Measurements from ENCODE around the gene WNK1. TPM values are rescaled to one million over a fixed set of nuclear protein-coding genes. Genes with fewer than 3 reads are reported as not detected.

The WNK1 gene
- polyA plus RNA-seq, 1 donor from 2014 or later, result 25.9 TPM

DNA sequence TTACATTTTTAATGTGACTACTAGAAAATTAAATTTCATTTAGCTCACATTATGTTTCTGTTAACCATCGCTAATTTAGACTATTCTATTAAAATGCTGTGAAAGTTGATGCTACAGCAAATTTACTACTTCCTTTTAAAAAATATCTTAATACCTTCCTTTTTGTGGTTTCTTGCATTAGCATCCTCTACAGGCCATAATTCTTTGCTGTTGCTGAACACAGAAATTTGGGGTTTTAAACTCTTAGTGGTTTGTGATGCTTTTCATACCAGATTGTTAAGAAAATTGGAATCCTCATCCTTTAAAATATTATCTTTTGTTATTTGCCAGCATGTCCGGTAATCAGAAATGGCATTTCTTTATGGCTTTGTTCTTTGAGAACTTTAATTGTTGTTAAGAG lies 18.1 kb downstream of the WNK1 start:
- no peak overlapping the region for H3K4me3 ChIP-seq (ENCODE audit: low read length)
- H3K9me2 ChIP-seq (ENCODE audit: insufficient read depth, low read length), result no peaks in the 10 kb centered on the region
- H3K4me2 ChIP-seq (ENCODE audit: low read length), result no peak overlapping the region
- no peaks in the 10 kb centered on the region for H3K36me3 ChIP-seq (ENCODE audit: insufficient read depth, low read length)
- no peaks in the 10 kb centered on the region for H3K27me3 ChIP-seq (ENCODE audit: insufficient read depth, low read depth, low read length)
- no peak overlapping the region for H2AFZ ChIP-seq (ENCODE audit: low read depth, low read length)
- H3K79me2 ChIP-seq (replicated peaks; ENCODE audit: insufficient read depth, low read length), result peaks cover 64% of the 10 kb centered on the region
- TF ChIP-seq SMC3 (conservative IDR thresholded peaks at IDR 0.05; ENCODE audit: poor library complexity), result no peak
- TF ChIP-seq MXI1 (conservative IDR thresholded peaks at IDR 0.05; ENCODE audit: poor library complexity, severe bottlenecking), result no peak
- H3K9ac ChIP-seq (ENCODE audit: low read length), result no peak overlapping the region
- no peak overlapping the region for H3K27ac ChIP-seq (ENCODE audit: low read length)
- H3F3A ChIP-seq (ENCODE audit: insufficient read depth, low read length, poor library complexity, severe bottlenecking), result no peaks in the 10 kb centered on the region
- no peaks in the 10 kb centered on the region for H4K20me1 ChIP-seq (ENCODE audit: insufficient read depth)
- no peaks in the 10 kb centered on the region for H3K9me3 ChIP-seq (ENCODE audit: low read length)

DNA sequence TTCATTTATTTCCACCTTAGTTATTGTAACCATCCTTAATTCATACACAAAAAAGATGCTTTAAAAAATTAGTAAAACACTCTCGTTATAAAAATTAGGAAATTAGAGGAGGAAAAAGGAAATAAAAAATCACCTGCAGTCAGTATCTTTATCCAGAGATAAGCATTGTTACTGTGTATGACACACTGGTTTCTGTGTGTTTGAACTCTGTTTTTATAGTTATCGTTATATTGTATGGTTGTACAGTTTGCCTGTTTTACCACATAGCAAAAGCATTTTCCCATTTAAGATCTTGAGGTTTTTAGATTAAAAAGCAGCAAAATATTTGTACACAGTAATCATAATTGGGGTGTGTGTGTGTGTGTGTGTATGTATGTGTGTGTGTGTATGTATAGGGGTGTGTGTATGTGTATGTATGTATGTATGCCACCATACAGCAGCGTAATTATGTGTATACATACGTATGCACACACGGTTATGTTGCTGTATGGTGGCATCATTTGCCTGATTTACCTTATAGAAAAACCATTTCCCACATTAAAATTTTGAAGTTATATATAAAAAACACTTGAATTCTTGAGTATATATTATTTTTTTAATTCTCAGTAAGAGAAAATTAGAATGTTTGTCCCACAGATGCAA lies 19.8 kb downstream of the WNK1 start:
- Histone ChIP-seq H3K4me2 (ENCODE audit: low read length) (no peak overlapping the region), H3K36me3 (ENCODE audit: insufficient read depth, low read length) (no peaks in the 10 kb centered on the region), H3K4me3 (ENCODE audit: low read length) (no peak overlapping the region), H3F3A (ENCODE audit: insufficient read depth, low read length, poor library complexity, severe bottlenecking) (no peaks in the 10 kb centered on the region), H3K9ac (ENCODE audit: low read length) (no peak overlapping the region), H4K20me1 (ENCODE audit: insufficient read depth) (no peaks in the 10 kb centered on the region), H3K9me3 (ENCODE audit: low read length) (no peaks in the 10 kb centered on the region), H2AFZ (ENCODE audit: low read depth, low read length) (no peak overlapping the region), H3K9me2 (ENCODE audit: insufficient read depth, low read length) (no peaks in the 10 kb centered on the region), H3K27ac (ENCODE audit: low read length) (no peak overlapping the region), H3K27me3 (ENCODE audit: insufficient read depth, low read depth, low read length) (no peaks in the 10 kb centered on the region), H3K79me2 (replicated peaks; ENCODE audit: insufficient read depth, low read length) (peaks cover 70% of the 10 kb centered on the region)
- TF ChIP-seq SMC3 (conservative IDR thresholded peaks at IDR 0.05; ENCODE audit: poor library complexity) (no peak), MXI1 (conservative IDR thresholded peaks at IDR 0.05; ENCODE audit: poor library complexity, severe bottlenecking) (no peak), EZH2 (IDR thresholded peaks at IDR 0.05; ENCODE audit: borderline replicate concordance, insufficient read depth, low read length, poor library complexity, severe bottlenecking) (no peak), TAF1 (IDR thresholded peaks at IDR 0.05; ENCODE audit: low read depth) (no peak), EP300 (conservative IDR thresholded peaks at IDR 0.05; ENCODE audit: poor library complexity, severe bottlenecking) (no peak), POLR2AphosphoS5 (IDR thresholded peaks at IDR 0.05) (no peak), RAD21 (conservative IDR thresholded peaks at IDR 0.05) (no peak)
- TF ChIP-seq, protein P1, sequence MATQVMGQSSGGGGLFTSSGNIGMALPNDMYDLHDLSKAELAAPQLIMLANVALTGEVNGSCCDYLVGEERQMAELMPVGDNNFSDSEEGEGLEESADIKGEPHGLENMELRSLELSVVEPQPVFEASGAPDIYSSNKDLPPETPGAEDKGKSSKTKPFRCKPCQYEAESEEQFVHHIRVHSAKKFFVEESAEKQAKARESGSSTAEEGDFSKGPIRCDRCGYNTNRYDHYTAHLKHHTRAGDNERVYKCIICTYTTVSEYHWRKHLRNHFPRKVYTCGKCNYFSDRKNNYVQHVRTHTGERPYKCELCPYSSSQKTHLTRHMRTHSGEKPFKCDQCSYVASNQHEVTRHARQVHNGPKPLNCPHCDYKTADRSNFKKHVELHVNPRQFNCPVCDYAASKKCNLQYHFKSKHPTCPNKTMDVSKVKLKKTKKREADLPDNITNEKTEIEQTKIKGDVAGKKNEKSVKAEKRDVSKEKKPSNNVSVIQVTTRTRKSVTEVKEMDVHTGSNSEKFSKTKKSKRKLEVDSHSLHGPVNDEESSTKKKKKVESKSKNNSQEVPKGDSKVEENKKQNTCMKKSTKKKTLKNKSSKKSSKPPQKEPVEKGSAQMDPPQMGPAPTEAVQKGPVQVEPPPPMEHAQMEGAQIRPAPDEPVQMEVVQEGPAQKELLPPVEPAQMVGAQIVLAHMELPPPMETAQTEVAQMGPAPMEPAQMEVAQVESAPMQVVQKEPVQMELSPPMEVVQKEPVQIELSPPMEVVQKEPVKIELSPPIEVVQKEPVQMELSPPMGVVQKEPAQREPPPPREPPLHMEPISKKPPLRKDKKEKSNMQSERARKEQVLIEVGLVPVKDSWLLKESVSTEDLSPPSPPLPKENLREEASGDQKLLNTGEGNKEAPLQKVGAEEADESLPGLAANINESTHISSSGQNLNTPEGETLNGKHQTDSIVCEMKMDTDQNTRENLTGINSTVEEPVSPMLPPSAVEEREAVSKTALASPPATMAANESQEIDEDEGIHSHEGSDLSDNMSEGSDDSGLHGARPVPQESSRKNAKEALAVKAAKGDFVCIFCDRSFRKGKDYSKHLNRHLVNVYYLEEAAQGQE (IDR thresholded peaks at IDR 0.05; ENCODE audit: borderline replicate concordance), result no peak

DNA sequence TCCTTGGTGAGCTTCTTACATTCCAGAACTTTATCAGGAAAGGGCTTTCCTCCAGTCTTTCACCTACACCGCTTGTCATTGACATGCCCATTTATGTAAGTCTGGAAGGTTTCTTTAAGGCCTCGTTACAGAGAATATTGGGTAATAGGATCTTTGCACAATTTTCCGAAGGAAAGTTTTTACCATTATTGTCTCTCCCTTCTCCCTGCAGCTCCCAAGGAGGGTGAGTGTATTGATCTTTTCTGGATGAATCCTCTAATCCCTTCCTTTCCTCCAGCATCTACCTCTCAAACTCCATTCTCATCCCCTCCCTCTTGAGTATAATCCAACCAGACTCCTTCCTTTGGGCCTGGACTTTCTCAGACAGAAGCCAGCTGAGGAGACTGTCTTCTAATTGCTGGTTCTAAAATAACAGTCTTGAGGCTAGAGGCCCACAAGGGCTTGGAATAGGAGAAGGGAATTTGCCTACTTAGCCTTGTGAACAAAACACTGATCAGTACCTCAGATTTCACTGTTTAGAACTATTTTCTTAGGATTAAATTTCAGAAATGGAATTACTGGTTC lies 21.8 kb downstream of the WNK1 start:
- no peak overlapping the region for H2AFZ ChIP-seq (ENCODE audit: low read depth, low read length)
- no peak overlapping the region for H3K4me2 ChIP-seq (ENCODE audit: low read length)
- H3K27ac ChIP-seq (ENCODE audit: low read length), result no peak overlapping the region
- H3K4me3 ChIP-seq (ENCODE audit: low read length), result no peak overlapping the region
- TF ChIP-seq EZH2 (IDR thresholded peaks at IDR 0.05; ENCODE audit: borderline replicate concordance, insufficient read depth, low read length, poor library complexity, severe bottlenecking) (no peak), RAD21 (conservative IDR thresholded peaks at IDR 0.05) (no peak), EP300 (conservative IDR thresholded peaks at IDR 0.05; ENCODE audit: poor library complexity, severe bottlenecking) (no peak), MXI1 (conservative IDR thresholded peaks at IDR 0.05; ENCODE audit: poor library complexity, severe bottlenecking) (no peak), TAF1 (IDR thresholded peaks at IDR 0.05; ENCODE audit: low read depth) (no peak), POLR2AphosphoS5 (IDR thresholded peaks at IDR 0.05) (no peak), SMC3 (conservative IDR thresholded peaks at IDR 0.05; ENCODE audit: poor library complexity) (no peak)
- TF ChIP-seq, protein P1 (IDR thresholded peaks at IDR 0.05; ENCODE audit: borderline replicate concordance), result no peak
- TF ChIP-seq, protein P2, sequence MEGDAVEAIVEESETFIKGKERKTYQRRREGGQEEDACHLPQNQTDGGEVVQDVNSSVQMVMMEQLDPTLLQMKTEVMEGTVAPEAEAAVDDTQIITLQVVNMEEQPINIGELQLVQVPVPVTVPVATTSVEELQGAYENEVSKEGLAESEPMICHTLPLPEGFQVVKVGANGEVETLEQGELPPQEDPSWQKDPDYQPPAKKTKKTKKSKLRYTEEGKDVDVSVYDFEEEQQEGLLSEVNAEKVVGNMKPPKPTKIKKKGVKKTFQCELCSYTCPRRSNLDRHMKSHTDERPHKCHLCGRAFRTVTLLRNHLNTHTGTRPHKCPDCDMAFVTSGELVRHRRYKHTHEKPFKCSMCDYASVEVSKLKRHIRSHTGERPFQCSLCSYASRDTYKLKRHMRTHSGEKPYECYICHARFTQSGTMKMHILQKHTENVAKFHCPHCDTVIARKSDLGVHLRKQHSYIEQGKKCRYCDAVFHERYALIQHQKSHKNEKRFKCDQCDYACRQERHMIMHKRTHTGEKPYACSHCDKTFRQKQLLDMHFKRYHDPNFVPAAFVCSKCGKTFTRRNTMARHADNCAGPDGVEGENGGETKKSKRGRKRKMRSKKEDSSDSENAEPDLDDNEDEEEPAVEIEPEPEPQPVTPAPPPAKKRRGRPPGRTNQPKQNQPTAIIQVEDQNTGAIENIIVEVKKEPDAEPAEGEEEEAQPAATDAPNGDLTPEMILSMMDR (IDR thresholded peaks at IDR 0.05; ENCODE audit: poor library complexity, severe bottlenecking), result no peak
- H3K27me3 ChIP-seq (ENCODE audit: insufficient read depth, low read depth, low read length), result no peaks in the 10 kb centered on the region
- H3K9me3 ChIP-seq (ENCODE audit: low read length), result no peaks in the 10 kb centered on the region
- no peaks in the 10 kb centered on the region for H4K20me1 ChIP-seq (ENCODE audit: insufficient read depth)
- no peaks in the 10 kb centered on the region for H3K36me3 ChIP-seq (ENCODE audit: insufficient read depth, low read length)
- H3F3A ChIP-seq (ENCODE audit: insufficient read depth, low read length, poor library complexity, severe bottlenecking), result no peaks in the 10 kb centered on the region
- H3K79me2 ChIP-seq (replicated peaks; ENCODE audit: insufficient read depth, low read length), result peaks cover 82% of the 10 kb centered on the region
- no peaks in the 10 kb centered on the region for H3K9me2 ChIP-seq (ENCODE audit: insufficient read depth, low read length)
- H3K9ac ChIP-seq (ENCODE audit: low read length), result no peak overlapping the region
